ENCODE data around the gene CBX8. TPM values are rescaled to one million over a fixed set of nuclear protein-coding genes. Genes with fewer than 3 reads are reported as not detected.

Gene CBX8
- total and polyA plus RNA-seq, 2 of the 13 experiments (the other 11 are each of a cell fraction or from before 2014, with no cell fraction given) = 0.34 to 12.6 TPM

GRCh38 chr17:79834565-79835469 lies 37.9 kb upstream of the CBX8 start (continued):
- TF ChIP-seq, protein P1, sequence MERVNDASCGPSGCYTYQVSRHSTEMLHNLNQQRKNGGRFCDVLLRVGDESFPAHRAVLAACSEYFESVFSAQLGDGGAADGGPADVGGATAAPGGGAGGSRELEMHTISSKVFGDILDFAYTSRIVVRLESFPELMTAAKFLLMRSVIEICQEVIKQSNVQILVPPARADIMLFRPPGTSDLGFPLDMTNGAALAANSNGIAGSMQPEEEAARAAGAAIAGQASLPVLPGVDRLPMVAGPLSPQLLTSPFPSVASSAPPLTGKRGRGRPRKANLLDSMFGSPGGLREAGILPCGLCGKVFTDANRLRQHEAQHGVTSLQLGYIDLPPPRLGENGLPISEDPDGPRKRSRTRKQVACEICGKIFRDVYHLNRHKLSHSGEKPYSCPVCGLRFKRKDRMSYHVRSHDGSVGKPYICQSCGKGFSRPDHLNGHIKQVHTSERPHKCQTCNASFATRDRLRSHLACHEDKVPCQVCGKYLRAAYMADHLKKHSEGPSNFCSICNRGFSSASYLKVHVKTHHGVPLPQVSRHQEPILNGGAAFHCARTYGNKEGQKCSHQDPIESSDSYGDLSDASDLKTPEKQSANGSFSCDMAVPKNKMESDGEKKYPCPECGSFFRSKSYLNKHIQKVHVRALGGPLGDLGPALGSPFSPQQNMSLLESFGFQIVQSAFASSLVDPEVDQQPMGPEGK (CRISPR knock-in tag; IDR thresholded peaks at IDR 0.05) = peak; percentile 94
- TF ChIP-seq ZFP36L1 (CRISPR knock-in tag; IDR thresholded peaks at IDR 0.05) (no peak), BCL6 (CRISPR knock-in tag; IDR thresholded peaks at IDR 0.05) (no peak), EEA1 (CRISPR knock-in tag; IDR thresholded peaks at IDR 0.05; ENCODE audit: borderline replicate concordance) (no peak), HIVEP1 (CRISPR knock-in tag; IDR thresholded peaks at IDR 0.05) (peak; percentile 43; the same call in 1 of the 2 replicates), MXI1 (IDR thresholded peaks at IDR 0.05; ENCODE audit: borderline replicate concordance, low read depth, low read length) (peak; percentile 35; the same call in 1 of the 3 replicates), HOXA9 (CRISPR knock-in tag; IDR thresholded peaks at IDR 0.05; ENCODE audit: borderline replicate concordance) (no peak), ATM (IDR thresholded peaks at IDR 0.05; ENCODE audit: borderline replicate concordance) (no peak), CHD4 (IDR thresholded peaks at IDR 0.05; ENCODE audit: borderline replicate concordance, low read length) (peak; percentile 59; the same call in 1 of the 2 replicates), ZNF761 (CRISPR knock-in tag; conservative IDR thresholded peaks at IDR 0.05) (0 out of 2 replicates have a peak, but pooled peaks have one; percentile 34), RERE (CRISPR knock-in tag; IDR thresholded peaks at IDR 0.05; ENCODE audit: low read depth) (no peak), THYN1 (CRISPR knock-in tag; IDR thresholded peaks at IDR 0.05; ENCODE audit: borderline replicate concordance, low read depth) (no peak), MTA1 (CRISPR knock-in tag; IDR thresholded peaks at IDR 0.05; ENCODE audit: borderline replicate concordance) (peak; percentile 65; the same call in 1 of the 2 replicates), ZBTB7A (CRISPR knock-in tag; IDR thresholded peaks at IDR 0.05) (peak; percentile 60; the same call in 1 of the 2 replicates), ZNF615 (CRISPR knock-in tag; IDR thresholded peaks at IDR 0.05; ENCODE audit: borderline replicate concordance) (no peak), HOXA7 (CRISPR knock-in tag; IDR thresholded peaks at IDR 0.05) (no peak), KLF16 (CRISPR knock-in tag; IDR thresholded peaks at IDR 0.05) (no peak)
- TF ChIP-seq, protein P2, sequence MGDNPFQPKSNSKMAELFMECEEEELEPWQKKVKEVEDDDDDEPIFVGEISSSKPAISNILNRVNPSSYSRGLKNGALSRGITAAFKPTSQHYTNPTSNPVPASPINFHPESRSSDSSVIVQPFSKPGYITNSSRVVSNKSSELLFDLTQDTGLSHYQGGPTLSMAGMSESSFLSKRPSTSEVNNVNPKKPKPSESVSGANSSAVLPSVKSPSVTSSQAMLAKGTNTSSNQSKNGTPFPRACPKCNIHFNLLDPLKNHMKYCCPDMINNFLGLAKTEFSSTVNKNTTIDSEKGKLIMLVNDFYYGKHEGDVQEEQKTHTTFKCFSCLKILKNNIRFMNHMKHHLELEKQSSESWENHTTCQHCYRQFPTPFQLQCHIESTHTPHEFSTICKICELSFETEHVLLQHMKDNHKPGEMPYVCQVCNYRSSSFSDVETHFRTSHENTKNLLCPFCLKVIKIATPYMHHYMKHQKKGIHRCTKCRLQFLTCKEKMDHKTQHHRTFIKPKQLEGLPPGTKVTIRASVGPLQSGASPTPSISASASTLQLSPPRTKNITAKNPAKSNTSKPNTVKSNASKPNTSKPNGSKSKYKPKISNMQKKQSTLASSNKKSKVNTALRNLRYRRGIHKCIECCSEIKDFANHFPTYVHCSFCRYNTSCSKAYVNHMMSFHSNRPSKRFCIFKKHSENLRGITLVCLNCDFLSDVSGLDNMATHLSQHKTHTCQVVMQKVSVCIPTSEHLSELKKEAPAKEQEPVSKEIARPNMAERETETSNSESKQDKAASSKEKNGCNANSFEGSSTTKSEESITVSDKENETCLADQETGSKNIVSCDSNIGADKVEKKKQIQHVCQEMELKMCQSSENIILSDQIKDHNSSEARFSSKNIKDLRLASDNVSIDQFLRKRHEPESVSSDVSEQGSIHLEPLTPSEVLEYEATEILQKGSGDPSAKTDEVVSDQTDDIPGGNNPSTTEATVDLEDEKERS (CRISPR knock-in tag; IDR thresholded peaks at IDR 0.05) = no peak

All from HepG2 (cell line).